GM18499 (cell line): ENCODE measurements around the gene ATP4B.

Experiments used
- ATAC-seq: cut with Tn5 transposase; IDR thresholded peaks from one replicate; pipeline ENCODE4 v1.9.1; 2021; ENCODE audit warnings: moderate number of reproducible peaks; ENCODE audit not compliant: insufficient read depth, unreplicated experiment

ATP4B gene

GRCh38 chr13:113609616-113610015 lies 48.4 kb downstream of the ATP4B start:
- no peak for ATAC-seq

- no peak for ATAC-seq
Measured at GRCh38 chr13:113608967-113609533, 48.9 kb downstream of the ATP4B start.

GRCh38 chr13:113607889-113608635 lies 49.9 kb downstream of the ATP4B start:
- ATAC-seq: no peak

GRCh38 chr13:113607056-113607888 lies 50.7 kb downstream of the ATP4B start:
- no peak for ATAC-seq

GRCh38 chr13:113605866-113606438 lies 52.0 kb downstream of the ATP4B start:
- ATAC-seq: no peak

- no peak for ATAC-seq
Measured at GRCh38 chr13:113605461-113605860, 52.5 kb downstream of the ATP4B start.

GRCh38 chr13:113604186-113604585 lies 53.8 kb downstream of the ATP4B start:
- peak; percentile 50 for ATAC-seq

- no peak for ATAC-seq
Measured at GRCh38 chr13:113603116-113603710, 54.8 kb downstream of the ATP4B start.

GRCh38 chr13:113602291-113602988 lies 55.6 kb downstream of the ATP4B start:
- no peak for ATAC-seq

GRCh38 chr13:113601166-113602070 lies 56.6 kb downstream of the ATP4B start:
- no peak for ATAC-seq

GRCh38 chr13:113599391-113599790 lies 58.6 kb downstream of the ATP4B start:
- ATAC-seq: no peak
